Left forelimb (tissue), 1 donor: ENCODE measurements around the gene ADIPOR2.

Experiments used
- DNase-seq: peaks from one replicate; pipeline ENCODE4 v3.0.0-alpha.2; 2018; ENCODE audit warnings: low spot score

ADIPOR2 gene

GRCh38 chr12:1799882-1800400 lies 109.1 kb downstream of the ADIPOR2 start:
- peak; percentile 55 for DNase-seq

- DNase-seq, result peak; percentile 62
Observed at GRCh38 chr12:1800401-1801302, 109.8 kb downstream of the ADIPOR2 start.

GRCh38 chr12:1801303-1801975 lies 110.6 kb downstream of the ADIPOR2 start:
- peak; percentile 28 for DNase-seq

- no peak for DNase-seq
Observed at GRCh38 chr12:1803736-1804135, 112.9 kb downstream of the ADIPOR2 start.

- peak; percentile 89 for DNase-seq
Observed at GRCh38 chr12:1804545-1805332, 113.9 kb downstream of the ADIPOR2 start.

- no peak for DNase-seq
Observed at GRCh38 chr12:1805441-1806081, 114.7 kb downstream of the ADIPOR2 start.

GRCh38 chr12:1806301-1807086 lies 115.6 kb downstream of the ADIPOR2 start:
- DNase-seq, result no peak

GRCh38 chr12:1807087-1807860 lies 116.4 kb downstream of the ADIPOR2 start:
- no peak for DNase-seq

- no peak for DNase-seq
Observed at GRCh38 chr12:1808036-1808797, 117.3 kb downstream of the ADIPOR2 start.

GRCh38 chr12:1808798-1809480 lies 118.1 kb downstream of the ADIPOR2 start:
- no peak for DNase-seq

GRCh38 chr12:1809591-1810190 lies 118.8 kb downstream of the ADIPOR2 start:
- DNase-seq, result no peak

GRCh38 chr12:1810201-1810930 lies 119.5 kb downstream of the ADIPOR2 start:
- DNase-seq, result no peak

- DNase-seq, result no peak
Observed at GRCh38 chr12:1810931-1811280, 120.0 kb downstream of the ADIPOR2 start.

- no peak for DNase-seq
Observed at GRCh38 chr12:1811281-1811947, 120.5 kb downstream of the ADIPOR2 start.

- DNase-seq, result no peak
Observed at GRCh38 chr12:1811948-1812291, 121.0 kb downstream of the ADIPOR2 start.

- DNase-seq, result no peak
Observed at GRCh38 chr12:1812650-1813302, 121.9 kb downstream of the ADIPOR2 start.

GRCh38 chr12:1814266-1814665 lies 123.4 kb downstream of the ADIPOR2 start:
- DNase-seq, result no peak
